K562 (cell line): ENCODE results near the gene KLHL15. TPM values are rescaled to one million over a fixed set of nuclear protein-coding genes. Genes with fewer than 3 reads are reported as not detected.

Experiments used
- AFF1 ChIP-seq, 2 experiments: fragments of 450-650 bp; IDR thresholded peaks; 2 replicates each; pipeline ENCODE4 v1.6.1; 2018; ENCODE audit warnings: mild to moderate bottlenecking in 2 of 2, low read depth in 1 of 2; ENCODE audit not compliant: partially characterized antibody in 2 of 2
- BCL6 ChIP-seq: fragments of 250-450 bp; sonication (Bioruptor Pico); IDR thresholded peaks from 2 replicates; pipeline ENCODE4 v1.4.0; 2020
- ETV5 ChIP-seq: sonication (generic); formaldehyde crosslinking; IDR thresholded peaks from 2 replicates; pipeline ENCODE4 v1.4.0; 2020; ENCODE audit warnings: low read depth, mild to moderate bottlenecking, missing genetic modification reagents
- FOXA3 ChIP-seq, 2 experiments: fragments of 450-650 bp in 1 of 2; sonication (generic) in 1 of 2; formaldehyde crosslinking; IDR thresholded peaks in 1 of 2; conservative IDR thresholded peaks in 1 of 2; 2 replicates each; pipeline versions ENCODE4 v1.4.0 to v1.8.0; 2020 to 2022; ENCODE audit warnings: mild to moderate bottlenecking in 2 of 2, missing genetic modification reagents in 1 of 2
- HES1 ChIP-seq: fragments of 450-650 bp; IDR thresholded peaks from 2 replicates; pipeline ENCODE4 v1.6.1; 2016; ENCODE audit warnings: low read depth, mild to moderate bottlenecking, moderate library complexity
- HMG20B ChIP-seq: fragments of 250-450 bp; sonication (Bioruptor Pico); IDR thresholded peaks from 2 replicates; pipeline ENCODE4 v1.5.0; 2021; ENCODE audit warnings: mild to moderate bottlenecking
- MTA3 ChIP-seq: fragments of 450-650 bp; formaldehyde crosslinking; IDR thresholded peaks from 2 replicates; pipeline ENCODE4 v1.6.1; 2017; ENCODE audit warnings: mild to moderate bottlenecking, borderline replicate concordance
- PHF8 ChIP-seq: fragments of 200-600 bp; sonication (generic); IDR thresholded peaks from 2 replicates; pipeline ENCODE4 v1.6.1; 2012; ENCODE audit warnings: mixed run types, mild to moderate bottlenecking, inconsistent platforms, low read length, moderate library complexity, borderline replicate concordance
- RERE ChIP-seq: sonication (generic); formaldehyde crosslinking; IDR thresholded peaks from 2 replicates; pipeline ENCODE4 v1.8.0; 2023; ENCODE audit warnings: missing genetic modification reagents, mild to moderate bottlenecking, borderline replicate concordance
- SMAD2 ChIP-seq: fragments of 150-350 bp; IDR thresholded peaks from 2 replicates; pipeline ENCODE4 v1.6.1; 2014; ENCODE audit warnings: low read depth, mild to moderate bottlenecking, low read length
- SMAD3 ChIP-seq: fragments of 450-650 bp; formaldehyde crosslinking; conservative IDR thresholded peaks from 2 replicates; pipeline ENCODE4 v1.4.0; 2020; ENCODE audit warnings: mild to moderate bottlenecking
- STAT5B ChIP-seq: fragments of 250-450 bp; sonication (Bioruptor Pico); IDR thresholded peaks from 2 replicates; pipeline ENCODE4 v1.8.0; 2021; ENCODE audit warnings: mild to moderate bottlenecking, inconsistent platforms
- TAL1 ChIP-seq: fragments of 450-650 bp; IDR thresholded peaks from 2 replicates; pipeline ENCODE4 v1.6.1; 2016; ENCODE audit warnings: mild to moderate bottlenecking
- ZNF23 ChIP-seq: fragments of 250-450 bp; sonication (Bioruptor Pico); IDR thresholded peaks from 2 replicates; pipeline ENCODE4 v1.4.0; 2020; ENCODE audit warnings: mild to moderate bottlenecking
- ZNF239 ChIP-seq: fragments of 250-450 bp; sonication (Bioruptor Pico); IDR thresholded peaks from 2 replicates; pipeline ENCODE4 v1.4.0; 2020; ENCODE audit warnings: mild to moderate bottlenecking
- ZNF384 ChIP-seq: IDR thresholded peaks from 2 replicates; pipeline ENCODE4 v1.6.1; 2012; ENCODE audit warnings: low read depth, low read length, improper control_type of control experiment
- ZNF586 ChIP-seq: fragments of 450-650 bp; formaldehyde crosslinking; conservative IDR thresholded peaks from 2 replicates; pipeline ENCODE4 v1.4.0; 2020; ENCODE audit warnings: mild to moderate bottlenecking, moderate library complexity
- ZNF696 ChIP-seq: fragments of 250-450 bp; sonication (Bioruptor Pico); conservative IDR thresholded peaks from 2 replicates; pipeline ENCODE4 v1.4.0; 2020; ENCODE audit warnings: mild to moderate bottlenecking, moderate library complexity
- polyA plus RNA-seq, 8 experiments: library from polyadenylated mRNA; depleted of rRNA in 4 of 8; stranded (reverse) in 5 of 8; unstranded in 3 of 8; fragments of >200 nt; fragmentation: Nextera tagmentation in 2 of 8; fragmentation: Illumina TruSeq in 1 of 8; extraction: Ambion mirVana in 2 of 8; extraction: Trizol in 1 of 8; gene quantifications; 2 replicates each; pipeline versions ENCODE4 v1.2.1 to v1.2.3, GENCODE V29; 2011 to 2014; ENCODE audit warnings: inconsistent platforms in 1 of 8, missing spikeins in 1 of 8
- total RNA-seq, 7 experiments: library from RNA; depleted of rRNA in 6 of 7; stranded (reverse); fragments of >200 nt in 6 of 7; fragmentation: Illumina TruSeq in 2 of 7; extraction: Trizol in 2 of 7; gene quantifications; 2 replicates each; pipeline versions ENCODE4 v1.2.1 to v1.2.3, GENCODE V29; 2011 to 2021; ENCODE audit warnings: low replicate concordance in 1 of 7

The KLHL15 gene
- total and polyA plus RNA-seq, 9 of the 15 experiments (the other 6 are each of a cell fraction or from before 2014, with no cell fraction given): 3.0 to 12.4 (median 7.6) TPM

GRCh38 chrX:23952984-23953907 is 73.7 kb downstream of the KLHL15 start (continued):
- TF ChIP-seq TAL1 (no peak), FOXA3 (CRISPR knock-in tag; conservative IDR thresholded peaks at IDR 0.05 in 1 of 2, IDR thresholded peaks at IDR 0.05 in 1 of 2) (no peak), PHF8 (peak; percentile 38; the same call in 1 of the 2 replicates), ZNF384 (no peak), RERE (CRISPR knock-in tag) (no peak), ETV5 (CRISPR knock-in tag) (peak; percentile 54; the same call in 1 of the 2 replicates), HMG20B (no peak), SMAD3 (CRISPR knock-in tag) (no peak), AFF1 (IDR thresholded peaks at IDR 0.05; ENCODE audit: low read depth in 1 of 2, partially characterized antibody in 2 of 2) (peak in 1 of 2 experiments; percentile 73), SMAD2 (no peak), ZNF23 (no peak), MTA3 (peak; percentile 61; the same call in 1 of the 2 replicates), ZNF696 (CRISPR knock-in tag) (no peak), BCL6 (CRISPR knock-in tag) (no peak), STAT5B (CRISPR knock-in tag) (no peak), ZNF586 (CRISPR knock-in tag) (no peak), HES1 (no peak), ZNF239 (CRISPR knock-in tag) (no peak)
